SK-N-SH (cell line): ENCODE results near the gene EBF3.

ENCODE experiments used
- FOSL2 ChIP-seq: IDR thresholded peaks from 2 replicates; pipeline ENCODE4 v1.4.0; 2012; ENCODE audit warnings: low read depth, mild to moderate bottlenecking, moderate library complexity, borderline replicate concordance
- FOXM1 ChIP-seq: IDR thresholded peaks from 2 replicates; pipeline ENCODE4 v1.4.0; 2012; ENCODE audit warnings: low read depth, mild to moderate bottlenecking
- JUND ChIP-seq: IDR thresholded peaks from 2 replicates; pipeline ENCODE4 v1.4.0; 2012
- NRF1 ChIP-seq: IDR thresholded peaks from 2 replicates; pipeline ENCODE4 v1.6.1; 2012; ENCODE audit warnings: low read depth, mild to moderate bottlenecking, low read length
- POLR2AphosphoS5 ChIP-seq: IDR thresholded peaks from 2 replicates; pipeline ENCODE4 v1.6.1; 2012; ENCODE audit warnings: low read depth, low read length
- RCOR1 ChIP-seq: fragments of 150-350 bp; IDR thresholded peaks from 2 replicates; pipeline ENCODE4 v1.6.1; 2017; ENCODE audit warnings: antibody characterized with exemption, low read length
- RFX5 ChIP-seq: IDR thresholded peaks from 2 replicates; pipeline ENCODE4 v1.6.1; 2012; ENCODE audit warnings: mild to moderate bottlenecking, improper control_type of control experiment, low read length
- SIN3A ChIP-seq: IDR thresholded peaks from 2 replicates; pipeline ENCODE4 v1.6.1; 2012; ENCODE audit warnings: low read depth, mild to moderate bottlenecking, low read length, moderate library complexity, borderline replicate concordance
- TAF1 ChIP-seq: IDR thresholded peaks from 2 replicates; pipeline ENCODE4 v1.6.1; 2012; ENCODE audit warnings: low read depth, mild to moderate bottlenecking, low read length, moderate library complexity, borderline replicate concordance
- YY1 ChIP-seq: IDR thresholded peaks from 2 replicates; pipeline ENCODE4 v1.4.0; 2012; ENCODE audit warnings: low read depth, mild to moderate bottlenecking
- TF ChIP-seq, protein P1 (sequence below): fragments of 200-600 bp; sonication (generic); IDR thresholded peaks from 2 replicates; pipeline ENCODE4 v1.6.1; 2017; ENCODE audit warnings: antibody characterized with exemption, mild to moderate bottlenecking, moderate library complexity
- TF ChIP-seq, protein P2 (sequence below): IDR thresholded peaks from 2 replicates; pipeline ENCODE4 v1.4.0; 2012; ENCODE audit warnings: low read depth, borderline replicate concordance
- TF ChIP-seq, protein P3 (sequence below): fragments of 150-350 bp; IDR thresholded peaks from 2 replicates; pipeline ENCODE4 v1.6.1; 2017; ENCODE audit warnings: antibody characterized with exemption, low read length, low read depth, borderline replicate concordance

DNA sequence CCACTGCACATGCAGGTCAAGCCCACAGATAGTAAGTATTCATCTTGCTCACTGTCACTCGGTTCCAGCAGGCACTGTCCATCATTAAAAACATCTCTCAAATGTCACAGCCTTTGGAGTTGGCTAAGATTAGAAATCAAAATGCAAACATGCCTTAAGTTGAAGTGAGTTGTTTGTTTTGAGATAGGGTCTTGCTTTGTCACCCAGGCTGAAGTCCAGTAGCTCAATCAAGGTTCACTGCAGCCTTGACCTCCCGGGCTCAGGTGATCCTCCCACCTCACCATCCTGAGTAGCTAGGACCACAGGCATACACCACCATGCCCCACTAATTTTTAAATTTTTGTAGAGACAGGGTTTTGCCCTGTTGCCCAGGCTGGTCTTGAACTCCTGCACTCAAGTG lies 98.1 kb downstream of the EBF3 start:
- TF ChIP-seq, protein P1, sequence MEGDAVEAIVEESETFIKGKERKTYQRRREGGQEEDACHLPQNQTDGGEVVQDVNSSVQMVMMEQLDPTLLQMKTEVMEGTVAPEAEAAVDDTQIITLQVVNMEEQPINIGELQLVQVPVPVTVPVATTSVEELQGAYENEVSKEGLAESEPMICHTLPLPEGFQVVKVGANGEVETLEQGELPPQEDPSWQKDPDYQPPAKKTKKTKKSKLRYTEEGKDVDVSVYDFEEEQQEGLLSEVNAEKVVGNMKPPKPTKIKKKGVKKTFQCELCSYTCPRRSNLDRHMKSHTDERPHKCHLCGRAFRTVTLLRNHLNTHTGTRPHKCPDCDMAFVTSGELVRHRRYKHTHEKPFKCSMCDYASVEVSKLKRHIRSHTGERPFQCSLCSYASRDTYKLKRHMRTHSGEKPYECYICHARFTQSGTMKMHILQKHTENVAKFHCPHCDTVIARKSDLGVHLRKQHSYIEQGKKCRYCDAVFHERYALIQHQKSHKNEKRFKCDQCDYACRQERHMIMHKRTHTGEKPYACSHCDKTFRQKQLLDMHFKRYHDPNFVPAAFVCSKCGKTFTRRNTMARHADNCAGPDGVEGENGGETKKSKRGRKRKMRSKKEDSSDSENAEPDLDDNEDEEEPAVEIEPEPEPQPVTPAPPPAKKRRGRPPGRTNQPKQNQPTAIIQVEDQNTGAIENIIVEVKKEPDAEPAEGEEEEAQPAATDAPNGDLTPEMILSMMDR: no peak
- TF ChIP-seq, protein P2, sequence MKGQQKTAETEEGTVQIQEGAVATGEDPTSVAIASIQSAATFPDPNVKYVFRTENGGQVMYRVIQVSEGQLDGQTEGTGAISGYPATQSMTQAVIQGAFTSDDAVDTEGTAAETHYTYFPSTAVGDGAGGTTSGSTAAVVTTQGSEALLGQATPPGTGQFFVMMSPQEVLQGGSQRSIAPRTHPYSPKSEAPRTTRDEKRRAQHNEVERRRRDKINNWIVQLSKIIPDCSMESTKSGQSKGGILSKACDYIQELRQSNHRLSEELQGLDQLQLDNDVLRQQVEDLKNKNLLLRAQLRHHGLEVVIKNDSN: no peak
- TF ChIP-seq RFX5: no peak
- TF ChIP-seq FOSL2: no peak
- no peak for TF ChIP-seq FOXM1
- no peak for TF ChIP-seq SIN3A
- no peak for TF ChIP-seq NRF1
- TF ChIP-seq RCOR1: no peak
- TF ChIP-seq TAF1: no peak
- TF ChIP-seq, protein P3, sequence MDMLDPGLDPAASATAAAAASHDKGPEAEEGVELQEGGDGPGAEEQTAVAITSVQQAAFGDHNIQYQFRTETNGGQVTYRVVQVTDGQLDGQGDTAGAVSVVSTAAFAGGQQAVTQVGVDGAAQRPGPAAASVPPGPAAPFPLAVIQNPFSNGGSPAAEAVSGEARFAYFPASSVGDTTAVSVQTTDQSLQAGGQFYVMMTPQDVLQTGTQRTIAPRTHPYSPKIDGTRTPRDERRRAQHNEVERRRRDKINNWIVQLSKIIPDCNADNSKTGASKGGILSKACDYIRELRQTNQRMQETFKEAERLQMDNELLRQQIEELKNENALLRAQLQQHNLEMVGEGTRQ: no peak
- TF ChIP-seq JUND: no peak
- TF ChIP-seq YY1: no peak
- no peak for TF ChIP-seq POLR2AphosphoS5
